ENCODE data around the gene TMCC1.

DNA sequence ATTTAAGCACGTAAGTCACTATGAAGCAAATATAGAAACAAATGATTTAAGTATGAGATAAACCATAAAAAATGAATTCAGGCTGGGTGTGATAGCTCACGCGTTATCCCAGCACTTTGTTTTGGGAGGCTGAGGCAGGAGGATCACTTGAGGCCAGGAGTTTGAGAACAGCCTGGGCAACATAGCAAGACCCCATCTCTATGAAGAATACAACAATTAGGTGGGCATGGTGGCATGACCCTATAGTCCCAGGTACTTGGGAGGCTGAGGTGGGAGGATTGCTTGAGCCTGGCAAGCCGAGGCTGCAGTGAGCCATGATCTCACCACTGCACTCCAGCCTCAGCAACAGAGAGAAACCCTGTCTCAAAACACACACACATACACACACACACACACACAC lies 34.2 kb downstream of the TMCC1 start:
- TF ChIP-seq, protein P1, sequence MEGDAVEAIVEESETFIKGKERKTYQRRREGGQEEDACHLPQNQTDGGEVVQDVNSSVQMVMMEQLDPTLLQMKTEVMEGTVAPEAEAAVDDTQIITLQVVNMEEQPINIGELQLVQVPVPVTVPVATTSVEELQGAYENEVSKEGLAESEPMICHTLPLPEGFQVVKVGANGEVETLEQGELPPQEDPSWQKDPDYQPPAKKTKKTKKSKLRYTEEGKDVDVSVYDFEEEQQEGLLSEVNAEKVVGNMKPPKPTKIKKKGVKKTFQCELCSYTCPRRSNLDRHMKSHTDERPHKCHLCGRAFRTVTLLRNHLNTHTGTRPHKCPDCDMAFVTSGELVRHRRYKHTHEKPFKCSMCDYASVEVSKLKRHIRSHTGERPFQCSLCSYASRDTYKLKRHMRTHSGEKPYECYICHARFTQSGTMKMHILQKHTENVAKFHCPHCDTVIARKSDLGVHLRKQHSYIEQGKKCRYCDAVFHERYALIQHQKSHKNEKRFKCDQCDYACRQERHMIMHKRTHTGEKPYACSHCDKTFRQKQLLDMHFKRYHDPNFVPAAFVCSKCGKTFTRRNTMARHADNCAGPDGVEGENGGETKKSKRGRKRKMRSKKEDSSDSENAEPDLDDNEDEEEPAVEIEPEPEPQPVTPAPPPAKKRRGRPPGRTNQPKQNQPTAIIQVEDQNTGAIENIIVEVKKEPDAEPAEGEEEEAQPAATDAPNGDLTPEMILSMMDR (conservative IDR thresholded peaks at IDR 0.05; ENCODE audit: low read depth, low read length) = no peak
- no peak for TF ChIP-seq EZH2 (IDR thresholded peaks at IDR 0.05; ENCODE audit: low read length, unreplicated experiment)
